Adrenal gland (tissue), 12 donors: ENCODE results near the gene SIRT6. TPM values are rescaled to one million over a fixed set of nuclear protein-coding genes. Genes with fewer than 3 reads are reported as not detected.
"Not testable (repeated sequence)": the region's sequence is repeated elsewhere in the genome, so short reads cannot be mapped to it uniquely, and the experiment has no call there.

Experiments
- DNase-seq, 7 donors: peaks; one replicate each; pipeline ENCODE4 v3.0.0-alpha.2; 2019 to 2020
- H3K27ac ChIP-seq, 5 donors: fragments of 200-600 bp; sonication (generic) in 4 of 5; 1 replicate in 3 of 5; 2 replicates in 2 of 5; pipeline versions ENCODE4 v1.5.1 to v1.8.0; 2016 to 2020; ENCODE audit warnings: mild to moderate bottlenecking in 1 of 5
- H3K27me3 ChIP-seq: fragments of 200-600 bp; 2 replicates; pipeline ENCODE4 v1.8.0; 2021
- H3K36me3 ChIP-seq, 2 donors: fragments of 200-600 bp; replicated peaks in 1 of 2; 1 replicate in 1 of 2; 2 replicates in 1 of 2; pipeline versions ENCODE4 v1.5.1 to v1.8.0; 2018 to 2022
- H3K4me1 ChIP-seq, 2 donors: fragments of 200-600 bp; replicated peaks in 1 of 2; 1 replicate in 1 of 2; 2 replicates in 1 of 2; pipeline versions ENCODE4 v1.5.1 to v1.8.0; 2018 to 2021
- H3K4me3 ChIP-seq, 4 donors: fragments of 200-600 bp; sonication (generic) in 3 of 4; one replicate each; pipeline ENCODE4 v1.5.1; 2016 to 2018
- H3K9me3 ChIP-seq, 3 donors: fragments of 200-600 bp; sonication (generic) in 1 of 3; replicated peaks in 1 of 3; 1 replicate in 2 of 3; 2 replicates in 1 of 3; pipeline versions ENCODE4 v1.5.1 to v1.8.0; 2016 to 2021
- CTCF ChIP-seq, 6 experiments: fragments of 450-650 bp in 4 of 6; fragments of 200-600 bp in 2 of 6; sonication (generic) in 1 of 6; IDR thresholded peaks; 1 replicate in 5 of 6; 2 replicates in 1 of 6; pipeline versions ENCODE4 v1.5.1 to v1.8.0; 2016 to 2021; ENCODE audit warnings: antibody characterized with exemption in 6 of 6, mild to moderate bottlenecking in 2 of 6, moderate library complexity in 1 of 6
- POLR2A ChIP-seq, 2 donors: fragments of 450-650 bp; IDR thresholded peaks; one replicate each; pipeline ENCODE4 v1.6.1; 2017; ENCODE audit warnings: antibody characterized with exemption in 2 of 2, mild to moderate bottlenecking in 2 of 2, moderate library complexity in 1 of 2
- WGBS, 4 donors: extraction: QIAGEN DNeasy Blood & Tissue Kit in 2 of 4; methylation state at CpG; one replicate each; pipeline versions ENCODE4 v1.1.5 to v1.1.7; 2013 to 2017; 5-methylcytosine and 5-hydroxymethylcytosine counted together
- intact Hi-C, 2 donors: fragments of 100-400 bp; cut with DNase I; formaldehyde crosslinking; loops; one replicate each; pipeline versions ENCODE4 v1.14.1 to v1.15.0; 2022 to 2023
- polyA plus RNA-seq, 3 donors: library from polyadenylated mRNA; stranded (reverse); fragments of 200-250 nt in 2 of 3; fragments of 350-450 nt in 1 of 3; fragmentation: Illumina TruSeq in 1 of 3; extraction: RNeasy Lipid Tissue Mini Kit (QIAGEN cat#74804) in 1 of 3; gene quantifications; one replicate each; pipeline ENCODE4 v1.2.3, GENCODE V29; 2013 to 2014
- total RNA-seq, 9 donors: library from RNA; depleted of rRNA in 4 of 9; stranded (reverse); fragments of >200 nt in 4 of 9; fragments of 120-200 nt in 1 of 9; fragmentation: NEBNext Ultra II Directional in 1 of 9; extraction: Animal tissue kit (Norgen Biotek cat#: 25700) in 1 of 9; gene quantifications; one replicate each; pipeline versions ENCODE4 v1.1.0 to v1.2.4, GENCODE V29; 2013 to 2023
- donor health status: healthy with polysubstance abuse.
- donor health status: Bipolar disorder and iron deficiency.
- donor health status: DM: yes; HTN: yes; CAD: no.
- donor health status: DM: no; HTN: no; CAD: no.
- donor health status: DM: no; HTN: no; CAD: no.
- donor health status: DM: yes; HTN: yes; CAD: no.

SIRT6 gene
- total and polyA plus RNA-seq, 12 donors, result 2.8 to 72.8 (median 25.1) TPM

GRCh38 chr19:4139614-4140236, 42.6 kb downstream of the SIRT6 start:
- Histone ChIP-seq H3K36me3 (no peaks in the 10 kb centered on the region), H3K27me3 (no peaks in the 10 kb centered on the region), H3K4me1 (peaks cover 0 to 6% of the 10 kb centered on the region in 2 donors), H3K27ac (no peak overlapping the region), H3K4me3 (no peak overlapping the region), H3K9me3 (no peaks in the 10 kb centered on the region)
- 24 to 32% (median 32%) methylated on average over 14 of the region's 14 CpGs for WGBS, 4 donors
- intact Hi-C loops, result loop anchor here in 1 of 2 donors (10.0 kb wide), 1 partner anchor 65 kb away; no protein-coding TSS in a partner anchor
- TF ChIP-seq POLR2A (IDR thresholded peaks at IDR 0.05) (no peak), CTCF (IDR thresholded peaks at IDR 0.05) (peak; percentile 66 to 82 (median 69))
- peak; percentile 72 to 91 (median 82) for DNase-seq

- H3K4me3 ChIP-seq, result no peak overlapping the region
- H3K27ac ChIP-seq, result no peak overlapping the region
- H3K27me3 ChIP-seq, result no peaks in the 10 kb centered on the region
- DNase-seq, result no peak
- no peaks in the 10 kb centered on the region for H3K9me3 ChIP-seq
- no peaks in the 10 kb centered on the region for H3K36me3 ChIP-seq
- 53 to 60% (median 56%) methylated on average over 5 of the region's 5 CpGs for WGBS, 4 donors
- TF ChIP-seq CTCF (IDR thresholded peaks at IDR 0.05) (no peak), POLR2A (IDR thresholded peaks at IDR 0.05) (no peak)
- peaks cover 0 to 6% of the 10 kb centered on the region in 2 donors for H3K4me1 ChIP-seq
- intact Hi-C loops, result loop anchor here in 1 of 2 donors (10.0 kb wide), 1 partner anchor 66 kb away; no protein-coding TSS in a partner anchor
Measured at GRCh38 chr19:4138445-4138844, 43.9 kb downstream of the SIRT6 start.

GRCh38 chr19:4136680-4137088, 45.7 kb downstream of the SIRT6 start:
- 80 to 93% (median 89%) methylated on average over 8 of the region's 8 CpGs for WGBS, 4 donors

GRCh38 chr19:4135386-4135785, 47.0 kb downstream of the SIRT6 start:
- 80 to 87% (median 83%) methylated on average over 9 of the region's 9 CpGs for WGBS, 4 donors
- not testable (repeated sequence) for H3K27me3 ChIP-seq, DNase-seq

More at GRCh38 chr19:4136680-4137088, 45.7 kb downstream of the SIRT6 start:
- intact Hi-C loops, result loop anchor here in 1 of 2 donors (10.0 kb wide), 1 partner anchor 68 kb away; no protein-coding TSS in a partner anchor
- TF ChIP-seq CTCF (IDR thresholded peaks at IDR 0.05) (no peak), POLR2A (IDR thresholded peaks at IDR 0.05) (no peak)
- Histone ChIP-seq H3K36me3 (no peaks in the 10 kb centered on the region), H3K9me3 (no peaks in the 10 kb centered on the region), H3K4me1 (peaks cover 0 to 6% of the 10 kb centered on the region in 2 donors), H3K4me3 (no peak overlapping the region), H3K27me3 (no peaks in the 10 kb centered on the region), H3K27ac (no peak overlapping the region)
- DNase-seq, result no peak

More at GRCh38 chr19:4135386-4135785, 47.0 kb downstream of the SIRT6 start:
- not testable (repeated sequence) for H3K9me3 ChIP-seq, H3K4me3 ChIP-seq, H3K36me3 ChIP-seq, H3K27ac ChIP-seq
- intact Hi-C loops, result loop anchor here in 1 of 2 donors (10.0 kb wide), 1 partner anchor 69 kb away; no protein-coding TSS in a partner anchor
- peaks cover 0 to 11% of the 10 kb centered on the region in 2 donors for H3K4me1 ChIP-seq
